GM23248 (cell line): Measurements from ENCODE around the gene DDC.

Source experiments
- EZH2 ChIP-seq: fragments of 200-600 bp; sonication (generic); IDR thresholded peaks from 2 replicates; pipeline ENCODE4 v1.6.1; 2018; ENCODE audit warnings: antibody characterized with exemption, mild to moderate bottlenecking; ENCODE audit not compliant: insufficient read depth, poor library complexity, severe bottlenecking
- EZH2phosphoT487 ChIP-seq: fragments of 200-600 bp; sonication (generic); IDR thresholded peaks from 2 replicates; pipeline ENCODE4 v1.6.1; 2018; ENCODE audit warnings: antibody characterized with exemption, moderate library complexity, mild to moderate bottlenecking, low read depth; ENCODE audit not compliant: insufficient read depth

DNA sequence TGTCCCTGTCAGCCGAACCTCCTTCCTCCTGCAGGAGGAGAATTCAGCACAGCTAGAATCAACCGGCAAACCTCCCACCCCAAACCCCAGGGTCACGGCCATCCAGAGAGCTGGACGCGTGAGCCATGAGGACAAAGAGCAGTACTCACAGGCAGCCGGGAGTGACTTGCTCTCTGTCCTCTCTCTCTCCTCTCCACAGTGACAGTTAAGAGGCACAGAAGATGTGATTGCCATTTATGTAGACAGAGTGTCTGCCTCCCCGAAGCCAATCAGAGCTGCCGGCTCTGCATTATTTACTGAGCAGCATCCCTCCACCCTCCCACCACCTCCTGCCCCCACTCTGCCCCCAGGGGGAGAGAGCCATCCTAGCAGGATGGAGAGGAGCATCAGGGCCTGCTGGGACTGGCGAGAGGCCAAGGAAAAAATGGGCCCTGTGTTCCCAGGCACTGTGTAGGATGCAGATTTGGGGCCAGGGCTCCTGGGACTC lies 4.3 kb downstream of the DDC start:
- TF ChIP-seq EZH2 (no peak), EZH2phosphoT487 (no peak)
